HCT116 (cell line): ENCODE results near the gene CORO6. TPM values are rescaled to one million over a fixed set of nuclear protein-coding genes. Genes with fewer than 3 reads are reported as not detected.

ENCODE experiments used
- ATAC-seq: fragments of 200-7000 bp; cut with Tn5 transposase; 2 replicates; pipeline ENCODE4 v1.9.1; 2020; ENCODE audit warnings: mild to moderate bottlenecking, moderate library complexity
- BruUV-seq: library from RNA; stranded (reverse); fragments of 400-500 nt; replicated peaks from 2 replicates; lab custom pipeline; 2021; lab: Mats Ljungman, UMichigan
- CTCF ChIA-PET: fragments of 300-600 bp; sonication (Branson Sonifier 250); formaldehyde crosslinking; loops from one replicate; lab custom pipeline; 2021; ENCODE audit warnings: antibody characterized with exemption; lab: Charles Lee
- POLR2A ChIA-PET: fragments of 300-600, 350-600 bp; sonication (Branson Sonifier 250); formaldehyde crosslinking; loops from one replicate; lab custom pipeline; 2021; ENCODE audit warnings: antibody characterized with exemption; lab: Charles Lee
- RAD21 ChIA-PET, 2 experiments: fragments of 300-600 bp; sonication (Branson Sonifier 250); formaldehyde crosslinking; loops; one replicate each; lab custom pipeline; 2023; ENCODE audit warnings: low total read pairs in 2 of 2; ENCODE audit not compliant: uncharacterized antibody in 2 of 2, unreplicated experiment in 2 of 2, low non-redundant PET in 1 of 2; lab: Charles Lee
- DNase-seq: peaks from one replicate; pipeline ENCODE4 v3.0.0-alpha.2; 2010; ENCODE audit warnings: low read depth, low spot score
- H2AFZ ChIP-seq: fragments of 200-600 bp; shearing (Covaris generic), sonication (generic); 2 replicates; pipeline ENCODE4 v1.6.1; 2017; ENCODE audit warnings: low read depth, mixed run types, mixed read lengths, antibody characterized with exemption, low read length; ENCODE audit not compliant: poor library complexity, severe bottlenecking
- H3K27ac ChIP-seq: 2 replicates; pipeline ENCODE4 v1.5.1; 2012; ENCODE audit warnings: low read depth, low read length
- H3K27me3 ChIP-seq: fragments of 200-600 bp; sonication (generic); 2 replicates; pipeline ENCODE4 v1.6.1; 2016; ENCODE audit warnings: mixed run types, low read length, mixed read lengths; ENCODE audit not compliant: insufficient read depth
- H3K36me3 ChIP-seq, 2 experiments: fragments of 200-500 bp in 1 of 2; fragments of 200-600 bp in 1 of 2; sonication (Bioruptor generic) in 1 of 2; sonication (generic) in 1 of 2; 2 replicates each; pipeline versions ENCODE4 v1.5.1 to v1.6.1; 2014 to 2016; ENCODE audit warnings: low read length in 2 of 2, inconsistent platforms in 1 of 2, mixed read lengths in 1 of 2, mixed run types in 1 of 2; ENCODE audit not compliant: insufficient read depth in 2 of 2, control insufficient read depth in 1 of 2
- H3K4me1 ChIP-seq, 2 experiments: fragments of 200-600 bp in 1 of 2; sonication (generic) in 1 of 2; 2 replicates each; pipeline versions ENCODE4 v1.5.1 to v1.6.1; 2012 to 2017; ENCODE audit warnings: low read length in 2 of 2, inconsistent platforms in 1 of 2, mild to moderate bottlenecking in 1 of 2, mixed read lengths in 1 of 2, mixed run types in 1 of 2, moderate library complexity in 1 of 2; ENCODE audit not compliant: insufficient read depth in 2 of 2, control insufficient read depth in 1 of 2
- H3K4me2 ChIP-seq: fragments of 200-600 bp; sonication (generic); 2 replicates; pipeline ENCODE4 v1.6.1; 2017; ENCODE audit warnings: mixed run types, low read length, mixed read lengths
- H3K4me3 ChIP-seq, 2 experiments: fragments of 200-600 bp in 1 of 2; sonication (generic) in 1 of 2; replicated peaks in 1 of 2; 2 replicates each; pipeline ENCODE4 v1.5.1; 2011 to 2016; ENCODE audit warnings: low read length in 2 of 2, control low read depth in 1 of 2, low read depth in 1 of 2, mild to moderate bottlenecking in 1 of 2, mixed read lengths in 1 of 2, mixed run types in 1 of 2
- H3K79me2 ChIP-seq: fragments of 200-600 bp; sonication (generic); 2 replicates; pipeline ENCODE4 v1.6.1; 2017; ENCODE audit warnings: mild to moderate bottlenecking, mixed run types, low read length, moderate library complexity, mixed read lengths; ENCODE audit not compliant: insufficient read depth
- H3K9ac ChIP-seq: fragments of 200-600 bp; sonication (generic); 2 replicates; pipeline ENCODE4 v1.6.1; 2016; ENCODE audit warnings: low read length, mixed read lengths
- H3K9me2 ChIP-seq: fragments of 200-600 bp; sonication (generic), shearing (Covaris generic); 2 replicates; pipeline ENCODE4 v1.6.1; 2017; ENCODE audit warnings: mixed run types, mild to moderate bottlenecking, moderate library complexity; ENCODE audit not compliant: insufficient read depth
- H3K9me3 ChIP-seq, 2 experiments: fragments of 200-500 bp in 1 of 2; fragments of 200-600 bp in 1 of 2; sonication (Bioruptor generic) in 1 of 2; sonication (generic) in 1 of 2; 2 replicates each; pipeline ENCODE4 v1.6.1; 2014 to 2017; ENCODE audit warnings: low read length in 2 of 2, mixed read lengths in 2 of 2, inconsistent platforms in 1 of 2, low read depth in 1 of 2, mild to moderate bottlenecking in 1 of 2, mixed run types in 1 of 2, moderate library complexity in 1 of 2; ENCODE audit not compliant: control insufficient read depth in 1 of 2, insufficient read depth in 1 of 2
- H4K20me1 ChIP-seq: fragments of 200-600 bp; sonication (generic), shearing (Covaris generic); 2 replicates; pipeline ENCODE4 v1.6.1; 2017; ENCODE audit warnings: mixed run types, mild to moderate bottlenecking, moderate library complexity; ENCODE audit not compliant: insufficient read depth
- CBX3 ChIP-seq: IDR thresholded peaks from 2 replicates; pipeline ENCODE4 v1.6.1; 2012; ENCODE audit warnings: low read depth
- CEBPB ChIP-seq: IDR thresholded peaks from 2 replicates; pipeline ENCODE4 v1.6.1; 2012; ENCODE audit warnings: low read depth
- EGR1 ChIP-seq: IDR thresholded peaks from 2 replicates; pipeline ENCODE4 v1.6.1; 2012; ENCODE audit warnings: low read depth
- ELF1 ChIP-seq: IDR thresholded peaks from 2 replicates; pipeline ENCODE4 v1.6.1; 2012; ENCODE audit warnings: low read depth, borderline replicate concordance
- EZH2phosphoT487 ChIP-seq: fragments of 200-600 bp; IDR thresholded peaks from 2 replicates; pipeline ENCODE4 v1.6.1; 2018; ENCODE audit warnings: antibody characterized with exemption, borderline replicate concordance
- FOSL1 ChIP-seq: IDR thresholded peaks from 2 replicates; pipeline ENCODE4 v1.6.1; 2012; ENCODE audit warnings: low read depth
- JUND ChIP-seq: IDR thresholded peaks from 2 replicates; pipeline ENCODE4 v1.6.1; 2012
- POLR2A ChIP-seq: IDR thresholded peaks from 2 replicates; pipeline ENCODE4 v1.7.0; 2011; ENCODE audit warnings: borderline replicate concordance; ENCODE audit not compliant: insufficient read depth, insufficient read length; ENCODE audit errors: extremely low read depth
- POLR2AphosphoS5 ChIP-seq: IDR thresholded peaks from 2 replicates; pipeline ENCODE4 v1.6.1; 2011; ENCODE audit warnings: mild to moderate bottlenecking, low read depth, low read length, moderate library complexity
- REST ChIP-seq: IDR thresholded peaks from 2 replicates; pipeline ENCODE4 v1.6.1; 2012; ENCODE audit warnings: low read depth
- TCF7L2 ChIP-seq: IDR thresholded peaks from 2 replicates; pipeline ENCODE4 v1.7.0; 2011; ENCODE audit warnings: borderline replicate concordance, inconsistent platforms; ENCODE audit not compliant: insufficient read depth, insufficient read length; ENCODE audit errors: extremely low read depth
- ZFX ChIP-seq: fragments of 450-650 bp; IDR thresholded peaks from 2 replicates; pipeline ENCODE4 v1.6.1; 2017
- intact Hi-C: fragments of 100-400 bp; cut with micrococcal nuclease; formaldehyde crosslinking; loops from 2 replicates; pipeline ENCODE4 v1.10.0; 2022
- total RNA-seq: library from RNA; stranded (reverse); gene quantifications from one replicate; pipeline ENCODE4 v1.2.1, GENCODE V29; 2021; ENCODE audit not compliant: unreplicated experiment
- TF ChIP-seq, protein P1 (sequence below), 3 experiments: fragments of 200-600 bp in 1 of 3; sonication (generic) in 1 of 3; IDR thresholded peaks in 2 of 3; conservative IDR thresholded peaks in 1 of 3; 2 replicates each; pipeline ENCODE4 v1.5.1; 2012 to 2017; ENCODE audit warnings: low read depth in 2 of 3, low read length in 2 of 3, antibody characterized with exemption in 1 of 3, borderline replicate concordance in 1 of 3, control low read depth in 1 of 3, mild to moderate bottlenecking in 1 of 3, mixed read lengths in 1 of 3, mixed run types in 1 of 3, moderate library complexity in 1 of 3; ENCODE audit not compliant: insufficient read depth in 1 of 3
- TF ChIP-seq, protein P2 (sequence below): IDR thresholded peaks from 2 replicates; pipeline ENCODE4 v1.6.1; 2012

CORO6 gene
- total RNA-seq, 1 experiment from 2014 or later: 8.7 TPM

DNA sequence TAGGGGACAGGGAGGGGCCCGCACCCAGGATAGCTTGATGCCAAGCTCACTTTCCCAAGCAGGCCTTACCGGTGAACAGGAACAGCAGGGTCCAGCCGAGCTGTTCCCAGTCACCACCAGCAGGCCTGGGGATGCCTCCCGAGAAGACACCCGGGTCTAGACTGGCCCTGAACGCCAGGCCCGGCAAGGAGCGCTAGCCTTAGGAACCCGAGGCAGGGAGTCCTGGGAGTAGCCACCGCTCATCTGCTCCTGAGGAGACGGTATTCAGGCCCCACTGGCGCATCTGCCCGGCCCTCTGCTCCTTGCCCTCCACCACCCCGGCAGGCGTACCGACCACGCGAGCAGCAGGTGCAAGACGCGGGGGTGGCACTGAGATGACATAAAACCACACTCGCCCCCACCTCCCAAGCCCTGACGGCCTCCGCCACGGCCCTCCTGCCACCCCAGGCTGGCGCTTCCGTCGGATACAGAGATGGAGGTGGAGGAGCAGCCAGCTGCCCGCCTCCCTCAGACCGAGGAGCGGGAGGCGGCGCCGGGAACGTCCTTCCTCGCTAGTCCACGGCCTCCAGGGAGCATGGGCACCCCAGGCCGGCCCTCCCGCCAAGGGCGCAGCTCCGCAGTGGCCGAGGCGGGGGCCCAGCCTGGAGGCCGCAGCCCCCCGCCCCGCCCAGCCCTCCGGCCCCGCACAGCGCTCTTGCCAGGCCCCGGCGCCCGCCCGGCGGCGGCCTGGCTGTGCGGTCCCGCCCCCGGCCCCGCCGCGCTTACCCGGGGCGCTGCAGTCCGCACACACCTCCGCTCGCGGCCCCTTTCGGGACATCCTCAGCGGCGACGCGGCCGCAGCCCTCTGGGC lies 33.9 kb downstream of the CORO6 start:
- ChIA-PET CTCF (no interaction called here), POLR2A (interaction anchor here (0.6 kb wide), 1 partner anchor 412 kb away, joined by 3 read pairs; no protein-coding TSS in a partner anchor), RAD21 (no interaction called here)
- no TSS peak for BruUV-seq
- H3K4me1 ChIP-seq: peaks cover 33 to 73% of the 10 kb centered on the region in 2 experiments
- intact Hi-C loops: no loop called here
- peak overlapping the region; percentile 86 to 96 for H3K4me3 ChIP-seq
- no peak overlapping the region for H2AFZ ChIP-seq
- H3K79me2 ChIP-seq: peaks cover 55% of the 10 kb centered on the region
- H3K4me2 ChIP-seq: peak overlapping the region; percentile 93
- peak overlapping the region; percentile 94 for H3K27ac ChIP-seq
- H4K20me1 ChIP-seq: no peaks in the 10 kb centered on the region
- H3K9ac ChIP-seq: peak overlapping the region; percentile 83
- H3K27me3 ChIP-seq: no peaks in the 10 kb centered on the region
- ATAC-seq (peak; percentile 6; the same call in 1 of the 2 replicates), DNase-seq (no peak)
- H3K36me3 ChIP-seq: no peaks in the 10 kb centered on the region
- H3K9me2 ChIP-seq: no peaks in the 10 kb centered on the region
- no peaks in the 10 kb centered on the region for H3K9me3 ChIP-seq
- TF ChIP-seq ZFX (peak; percentile 71), EGR1 (no peak)

DNA sequence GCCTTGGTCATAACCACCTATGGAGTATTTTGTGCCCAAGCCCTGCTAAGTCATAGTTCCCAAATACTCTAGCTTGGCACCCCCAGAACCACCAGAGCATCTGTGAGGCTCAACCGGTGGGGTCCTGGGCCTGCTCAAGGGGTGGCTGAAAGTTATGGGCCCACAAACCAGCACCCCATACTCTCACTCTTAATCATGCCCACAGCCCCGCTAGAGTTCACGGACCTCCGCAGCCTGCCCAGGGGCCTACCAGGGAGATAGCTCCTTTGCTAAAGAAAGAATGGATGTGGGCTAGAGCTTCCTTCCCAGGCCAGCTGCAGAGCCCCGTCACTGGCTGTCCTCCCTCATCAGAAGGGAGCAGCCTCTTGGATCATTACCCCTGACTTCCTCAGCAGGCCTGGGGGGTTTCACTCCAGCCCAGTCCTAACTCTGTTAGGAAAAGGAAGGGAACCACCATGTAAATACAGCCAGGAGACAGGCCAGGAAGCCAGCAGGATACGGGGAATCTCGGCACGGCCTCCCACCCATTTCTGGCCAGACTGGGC lies 34.6 kb downstream of the CORO6 start:
- Histone ChIP-seq H3K4me3 (peak overlapping the region; percentile 86 to 96), H3K4me2 (peak overlapping the region; percentile 93), H3K27me3 (no peaks in the 10 kb centered on the region), H2AFZ (no peak overlapping the region), H3K9ac (peak overlapping the region; percentile 83), H3K27ac (peak overlapping the region; percentile 94), H3K36me3 (no peaks in the 10 kb centered on the region), H3K79me2 (peaks cover 60% of the 10 kb centered on the region), H4K20me1 (no peaks in the 10 kb centered on the region), H3K9me2 (no peaks in the 10 kb centered on the region), H3K9me3 (no peaks in the 10 kb centered on the region), H3K4me1 (peaks cover 33 to 73% of the 10 kb centered on the region in 2 experiments)
- DNase-seq (no peak), ATAC-seq (no peak)
- ChIA-PET CTCF (no interaction called here), POLR2A (interaction anchor here (0.6 kb wide), 1 partner anchor 412 kb away, joined by 3 read pairs; no protein-coding TSS in a partner anchor), RAD21 (no interaction called here)
- intact Hi-C loops: no loop called here
- BruUV-seq: no TSS peak
- no peak for TF ChIP-seq TCF7L2
- TF ChIP-seq FOSL1: no peak
- no peak for TF ChIP-seq JUND
- TF ChIP-seq CEBPB: no peak
- TF ChIP-seq REST: no peak
- TF ChIP-seq, protein P1, sequence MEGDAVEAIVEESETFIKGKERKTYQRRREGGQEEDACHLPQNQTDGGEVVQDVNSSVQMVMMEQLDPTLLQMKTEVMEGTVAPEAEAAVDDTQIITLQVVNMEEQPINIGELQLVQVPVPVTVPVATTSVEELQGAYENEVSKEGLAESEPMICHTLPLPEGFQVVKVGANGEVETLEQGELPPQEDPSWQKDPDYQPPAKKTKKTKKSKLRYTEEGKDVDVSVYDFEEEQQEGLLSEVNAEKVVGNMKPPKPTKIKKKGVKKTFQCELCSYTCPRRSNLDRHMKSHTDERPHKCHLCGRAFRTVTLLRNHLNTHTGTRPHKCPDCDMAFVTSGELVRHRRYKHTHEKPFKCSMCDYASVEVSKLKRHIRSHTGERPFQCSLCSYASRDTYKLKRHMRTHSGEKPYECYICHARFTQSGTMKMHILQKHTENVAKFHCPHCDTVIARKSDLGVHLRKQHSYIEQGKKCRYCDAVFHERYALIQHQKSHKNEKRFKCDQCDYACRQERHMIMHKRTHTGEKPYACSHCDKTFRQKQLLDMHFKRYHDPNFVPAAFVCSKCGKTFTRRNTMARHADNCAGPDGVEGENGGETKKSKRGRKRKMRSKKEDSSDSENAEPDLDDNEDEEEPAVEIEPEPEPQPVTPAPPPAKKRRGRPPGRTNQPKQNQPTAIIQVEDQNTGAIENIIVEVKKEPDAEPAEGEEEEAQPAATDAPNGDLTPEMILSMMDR (IDR thresholded peaks at IDR 0.05 in 2 of 3, conservative IDR thresholded peaks at IDR 0.05 in 1 of 3; ENCODE audit: borderline replicate concordance in 1 of 3, insufficient read depth in 1 of 3, low read depth in 2 of 3, low read length in 2 of 3): no peak
- TF ChIP-seq EZH2phosphoT487: no peak
- no peak for TF ChIP-seq POLR2AphosphoS5
- no peak for TF ChIP-seq CBX3
- no peak for TF ChIP-seq ELF1
- TF ChIP-seq EGR1: no peak
- TF ChIP-seq POLR2A: no peak
- TF ChIP-seq, protein P2, sequence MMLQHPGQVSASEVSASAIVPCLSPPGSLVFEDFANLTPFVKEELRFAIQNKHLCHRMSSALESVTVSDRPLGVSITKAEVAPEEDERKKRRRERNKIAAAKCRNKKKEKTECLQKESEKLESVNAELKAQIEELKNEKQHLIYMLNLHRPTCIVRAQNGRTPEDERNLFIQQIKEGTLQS: no peak
